Right lobe of liver (tissue), 6 donors: Measurements from ENCODE around the gene TTC7B. TPM values are rescaled to one million over a fixed set of nuclear protein-coding genes. Genes with fewer than 3 reads are reported as not detected.

Experiments
- ATAC-seq, 4 donors: fragments of 200-7000 bp; cut with Tn5 transposase; one replicate each; pipeline ENCODE4 v1.9.1; 2020; ENCODE audit warnings: mild to moderate bottlenecking in 4 of 4, moderate library complexity in 4 of 4
- DNase-seq, 3 donors: peaks; one replicate each; pipeline ENCODE4 v3.0.0-alpha.2; 2020
- H3K27ac ChIP-seq, 3 donors: fragments of 200-600 bp; one replicate each; pipeline ENCODE4 v1.8.0; 2022
- H3K27me3 ChIP-seq, 2 donors: fragments of 200-600 bp; one replicate each; pipeline ENCODE4 v1.8.0; 2022
- H3K36me3 ChIP-seq, 4 donors: fragments of 200-600 bp; sonication (generic) in 1 of 4; one replicate each; pipeline versions ENCODE4 v1.5.1 to v1.8.0; 2017 to 2022; ENCODE audit warnings: control low read depth in 1 of 4
- H3K4me1 ChIP-seq, 4 donors: fragments of 200-600 bp; sonication (generic) in 1 of 4; one replicate each; pipeline versions ENCODE4 v1.5.1 to v1.8.0; 2017 to 2022; ENCODE audit warnings: control low read depth in 1 of 4
- H3K4me3 ChIP-seq, 3 donors: fragments of 200-600 bp; one replicate each; pipeline ENCODE4 v1.8.0; 2022
- H3K9me3 ChIP-seq, 4 donors: fragments of 200-600 bp; sonication (generic) in 1 of 4; one replicate each; pipeline versions ENCODE4 v1.5.1 to v1.8.0; 2017 to 2022; ENCODE audit warnings: control low read depth in 1 of 4
- CTCF ChIP-seq, 4 donors: fragments of 200-600 bp in 3 of 4; fragments of 450-650 bp in 1 of 4; IDR thresholded peaks; one replicate each; pipeline versions ENCODE4 v1.5.1 to v1.8.0; 2016 to 2022; ENCODE audit warnings: antibody characterized with exemption in 4 of 4, mild to moderate bottlenecking in 2 of 4
- POLR2A ChIP-seq: fragments of 450-650 bp; IDR thresholded peaks from one replicate; pipeline ENCODE4 v1.6.1; 2017; ENCODE audit warnings: antibody characterized with exemption, mild to moderate bottlenecking
- WGBS: methylation state at CpG from one replicate; pipeline ENCODE4 v1.1.6; 2018; ENCODE audit warnings: low coverage, low lambda C conversion rate; ENCODE audit not compliant: insufficient coverage; ENCODE audit errors: missing lambda C conversion rate; 5-methylcytosine and 5-hydroxymethylcytosine counted together
- intact Hi-C, 2 donors: fragments of 100-400 bp; cut with DNase I; formaldehyde crosslinking; loops; one replicate each; pipeline versions ENCODE4 v1.11.2 to v1.14.1; 2022
- total RNA-seq, 6 experiments: library from RNA; depleted of rRNA in 2 of 6; stranded (reverse); fragments of >200 nt in 2 of 6; fragmentation: NEBNext Ultra II Directional in 3 of 6; extraction: Animal tissue kit (Norgen Biotek cat#: 25700) in 3 of 6; gene quantifications; one replicate each; pipeline versions ENCODE4 v1.1.0 to v1.2.4, GENCODE V29; 2016 to 2023
- donor health status: DM: no; HTN: yes; CAD: no.
- donor health status: DM: no; HTN: no; CAD: no.
- donor health status: DM: no; HTN: no; CAD: no.
- donor health status: DM: no; HTN: yes; CAD: no.
- donor health status: DM: no; HTN: yes; CAD: no.

TTC7B gene
- total RNA-seq, 6 experiments from 2014 or later = 18.4 to 56.1 (median 37.5) TPM

- WGBS = 80% methylated on average over 1 of the region's 12 CpGs
- no peak for ATAC-seq
- Histone ChIP-seq H3K27me3 (no peaks in the 10 kb centered on the region), H3K27ac (no peak overlapping the region), H3K9me3 (no peaks in the 10 kb centered on the region), H3K4me3 (no peak overlapping the region), H3K36me3 (no peaks in the 10 kb centered on the region), H3K4me1 (peaks cover 0 to 7% (median 0%) of the 10 kb centered on the region in 4 donors)
- TF ChIP-seq POLR2A = no peak
- TF ChIP-seq CTCF (IDR thresholded peaks at IDR 0.05) = no peak
- no peak for DNase-seq
- intact Hi-C loops = no loop called here
These were observed 24.7 kb downstream of the TTC7B start for GRCh38 chr14:90791486-90791885.

GRCh38 chr14:90788031-90788430, 28.2 kb downstream of the TTC7B start:
- Histone ChIP-seq H3K4me1 (peaks cover 0 to 7% (median 0%) of the 10 kb centered on the region in 4 donors), H3K27ac (no peak overlapping the region), H3K4me3 (no peak overlapping the region), H3K27me3 (no peaks in the 10 kb centered on the region), H3K36me3 (no peaks in the 10 kb centered on the region), H3K9me3 (no peaks in the 10 kb centered on the region)
- TF ChIP-seq CTCF (IDR thresholded peaks at IDR 0.05) (no peak), POLR2A (no peak)
- ATAC-seq = peak; percentile 80 to 85 (median 82)
- intact Hi-C loops = no loop called here
- DNase-seq = peak in 1 of 3 donors; percentile 35
- 27% methylated on average over 7 of the region's 7 CpGs for WGBS

GRCh38 chr14:90785876-90786450, 30.3 kb downstream of the TTC7B start:
- H3K4me3 ChIP-seq = no peak overlapping the region
- peaks cover 0 to 8% (median under 1%) of the 10 kb centered on the region in 4 donors for H3K4me1 ChIP-seq
- intact Hi-C loops = no loop called here
- H3K27me3 ChIP-seq = no peaks in the 10 kb centered on the region
- ATAC-seq (peak in 1 of 4 donors; percentile 8), DNase-seq (peak in 1 of 3 donors; percentile 36)
- no peaks in the 10 kb centered on the region for H3K9me3 ChIP-seq
- TF ChIP-seq CTCF (IDR thresholded peaks at IDR 0.05) = no peak
- no peak for TF ChIP-seq POLR2A
- H3K27ac ChIP-seq = no peak overlapping the region
- 80% methylated on average over 1 of the region's 15 CpGs for WGBS
- no peaks in the 10 kb centered on the region for H3K36me3 ChIP-seq

GRCh38 chr14:90785471-90785870, 30.8 kb downstream of the TTC7B start:
- Histone ChIP-seq H3K27me3 (no peaks in the 10 kb centered on the region), H3K27ac (no peak overlapping the region), H3K36me3 (no peaks in the 10 kb centered on the region), H3K9me3 (no peaks in the 10 kb centered on the region), H3K4me3 (no peak overlapping the region), H3K4me1 (peaks cover 0 to 12% (median 2%) of the 10 kb centered on the region in 4 donors)
- intact Hi-C loops = no loop called here
- DNase-seq (peak in 2 of 3 donors; percentile 53 to 59), ATAC-seq (peak; percentile 33 to 54 (median 46))
- 51% methylated on average over 6 of the region's 7 CpGs for WGBS
- TF ChIP-seq CTCF (IDR thresholded peaks at IDR 0.05) (peak; percentile 8 to 22 (median 16)), POLR2A (no peak)
